OCI-LY1 (cell line): Measurements from ENCODE around the gene CNNM1.

Experiments used
- H2AFZ ChIP-seq: fragments of 200-600 bp; sonication (generic), shearing (Covaris generic); 2 replicates; pipeline ENCODE4 v1.6.0; 2014; ENCODE audit warnings: antibody characterized with exemption, mild to moderate bottlenecking, low read length
- H3F3A ChIP-seq: fragments of 200-600 bp; sonication (generic), shearing (Covaris generic); 2 replicates; pipeline ENCODE4 v1.6.0; 2014; ENCODE audit warnings: mild to moderate bottlenecking, antibody characterized with exemption, low read length, moderate library complexity; ENCODE audit not compliant: insufficient read depth
- H3K27ac ChIP-seq: fragments of 200-600 bp; sonication (generic); 2 replicates; pipeline ENCODE4 v1.5.1; 2014; ENCODE audit warnings: low read length, mixed run types, mild to moderate bottlenecking, low read depth; ENCODE audit not compliant: poor library complexity, severe bottlenecking
- H3K27me3 ChIP-seq: fragments of 200-600 bp; sonication (generic); 2 replicates; pipeline ENCODE4 v1.6.0; 2014; ENCODE audit warnings: antibody characterized with exemption, mild to moderate bottlenecking, low read length, moderate library complexity; ENCODE audit not compliant: insufficient read depth
- H3K36me3 ChIP-seq: fragments of 200-600 bp; sonication (generic); 2 replicates; pipeline ENCODE4 v1.6.1; 2014; ENCODE audit warnings: mild to moderate bottlenecking, antibody characterized with exemption, low read length, moderate library complexity, mixed read lengths; ENCODE audit not compliant: insufficient read depth
- H3K4me1 ChIP-seq: fragments of 200-600 bp; sonication (generic); 2 replicates; pipeline ENCODE4 v1.5.1; 2014; ENCODE audit warnings: mild to moderate bottlenecking, low read length, moderate library complexity; ENCODE audit not compliant: insufficient read depth, severe bottlenecking
- H3K4me2 ChIP-seq: fragments of 200-600 bp; sonication (generic), shearing (Covaris generic); 2 replicates; pipeline ENCODE4 v1.6.1; 2014; ENCODE audit warnings: low read length
- H3K4me3 ChIP-seq: fragments of 200-600 bp; sonication (generic); 2 replicates; pipeline ENCODE4 v1.5.1; 2014; ENCODE audit warnings: low read length, low read depth, mild to moderate bottlenecking, mixed read lengths; ENCODE audit not compliant: poor library complexity, severe bottlenecking
- H3K79me2 ChIP-seq: fragments of 200-600 bp; shearing (Covaris generic); 2 replicates; pipeline ENCODE4 v1.6.1; 2016; ENCODE audit warnings: mixed run types, low read length, mixed read lengths; ENCODE audit not compliant: insufficient read depth
- H3K9ac ChIP-seq: fragments of 200-600 bp; sonication (generic), shearing (Covaris generic); 2 replicates; pipeline ENCODE4 v1.6.1; 2014; ENCODE audit warnings: mild to moderate bottlenecking, low read length, mixed read lengths
- H3K9me2 ChIP-seq: fragments of 200-600 bp; sonication (generic), shearing (Covaris generic); 2 replicates; pipeline ENCODE4 v1.6.1; 2014; ENCODE audit warnings: low read depth, mild to moderate bottlenecking, low read length, mixed read lengths
- H3K9me3 ChIP-seq: fragments of 200-600 bp; shearing (Covaris generic); 2 replicates; pipeline ENCODE4 v1.6.1; 2014; ENCODE audit warnings: low read length, mixed read lengths
- H4K20me1 ChIP-seq: fragments of 200-600 bp; sonication (generic), shearing (Covaris generic); 2 replicates; pipeline ENCODE4 v1.6.0; 2016; ENCODE audit warnings: mild to moderate bottlenecking, low read length; ENCODE audit not compliant: insufficient read depth
- CTCF ChIP-seq: fragments of 200-600 bp; sonication (generic), shearing (Covaris generic); IDR thresholded peaks from 2 replicates; pipeline ENCODE4 v1.5.1; 2017; ENCODE audit warnings: mild to moderate bottlenecking, antibody characterized with exemption, low read length, moderate library complexity, mixed read lengths
- EZH2 ChIP-seq: fragments of 200-600 bp; sonication (generic), shearing (Covaris generic); IDR thresholded peaks from 2 replicates; pipeline ENCODE4 v1.8.0; 2017; ENCODE audit warnings: borderline replicate concordance, mixed run types, mild to moderate bottlenecking, antibody characterized with exemption, low read length, moderate library complexity, mixed read lengths

CNNM1 gene

GRCh38 chr10:99410876-99411275 lies 81.7 kb downstream of the CNNM1 start:
- Histone ChIP-seq H3K9ac (no peak overlapping the region), H4K20me1 (no peaks in the 10 kb centered on the region), H3K79me2 (no peaks in the 10 kb centered on the region), H3K36me3 (peaks cover 9% of the 10 kb centered on the region), H3K9me3 (no peaks in the 10 kb centered on the region), H3F3A (no peaks in the 10 kb centered on the region), H3K27ac (no peak overlapping the region), H3K4me2 (no peak overlapping the region), H2AFZ (no peak overlapping the region), H3K9me2 (no peaks in the 10 kb centered on the region), H3K4me3 (no peak overlapping the region), H3K4me1 (no peaks in the 10 kb centered on the region), H3K27me3 (no peaks in the 10 kb centered on the region)
- no peak for TF ChIP-seq EZH2
- no peak for TF ChIP-seq CTCF

GRCh38 chr10:99411546-99411945 lies 82.4 kb downstream of the CNNM1 start:
- H3K9me3 ChIP-seq = no peaks in the 10 kb centered on the region
- H3K9me2 ChIP-seq = no peaks in the 10 kb centered on the region
- no peaks in the 10 kb centered on the region for H3F3A ChIP-seq

GRCh38 chr10:99412099-99412498 lies 82.9 kb downstream of the CNNM1 start:
- Histone ChIP-seq H3K36me3 (no peaks in the 10 kb centered on the region), H3K4me2 (no peak overlapping the region), H3F3A (no peaks in the 10 kb centered on the region), H3K27me3 (no peaks in the 10 kb centered on the region), H3K4me1 (no peaks in the 10 kb centered on the region), H3K27ac (no peak overlapping the region), H3K9ac (no peak overlapping the region), H4K20me1 (no peaks in the 10 kb centered on the region), H3K79me2 (no peaks in the 10 kb centered on the region), H3K9me2 (no peaks in the 10 kb centered on the region), H3K4me3 (no peak overlapping the region), H3K9me3 (no peaks in the 10 kb centered on the region), H2AFZ (no peak overlapping the region)
- TF ChIP-seq CTCF = no peak
- TF ChIP-seq EZH2 = no peak

More at GRCh38 chr10:99411546-99411945, 82.4 kb downstream of the CNNM1 start:
- Histone ChIP-seq H3K27ac (no peak overlapping the region), H2AFZ (no peak overlapping the region), H3K4me3 (no peak overlapping the region), H3K9ac (no peak overlapping the region), H3K36me3 (0 out of 2 replicates have a peak, but pooled peaks cover 3% of the 10 kb centered on the region), H3K4me1 (no peaks in the 10 kb centered on the region), H3K4me2 (no peak overlapping the region), H4K20me1 (no peaks in the 10 kb centered on the region), H3K27me3 (no peaks in the 10 kb centered on the region), H3K79me2 (no peaks in the 10 kb centered on the region)
- TF ChIP-seq EZH2 = no peak
- TF ChIP-seq CTCF = no peak
